HG02973 (cell line): ENCODE results near the gene SSBP4.
"Not testable (repeated sequence)": the region's sequence is repeated elsewhere in the genome, so short reads cannot be mapped to it uniquely, and the experiment has no call there.

Experiments used
- ATAC-seq: cut with Tn5 transposase; IDR thresholded peaks from one replicate; pipeline ENCODE4 v1.9.1; 2021; ENCODE audit warnings: moderate library complexity; ENCODE audit not compliant: unreplicated experiment

The SSBP4 gene

DNA sequence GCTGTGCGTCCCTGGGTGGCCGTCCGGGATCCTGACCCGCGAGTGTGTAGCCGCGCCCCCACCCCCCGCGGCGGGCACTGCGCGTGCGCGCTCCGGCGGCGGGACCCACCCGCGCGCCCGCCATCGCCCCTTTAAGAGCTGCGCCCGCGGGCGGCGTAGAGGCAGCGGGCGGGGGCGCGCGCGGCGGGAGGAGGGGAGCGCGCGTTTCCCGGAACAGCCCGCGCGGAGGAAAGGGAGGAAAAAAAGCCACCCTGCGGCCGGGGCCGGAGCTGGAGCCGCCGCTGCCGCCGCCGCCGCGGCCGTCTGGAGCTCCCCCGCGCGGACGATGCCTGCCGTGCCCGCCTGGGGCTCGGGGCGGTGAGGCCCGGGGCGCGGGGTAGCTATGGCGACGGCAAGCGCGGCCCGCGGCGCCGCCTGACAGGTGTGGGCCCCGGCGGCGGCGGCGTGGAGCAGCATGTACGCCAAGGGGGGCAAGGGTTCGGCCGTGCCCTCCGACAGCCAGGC lies at the start of gene SSBP4:
Gene SSBP4, plus strand, starts transcription at position 204 of the 504 bp plus-strand sequence. Its CDS starts 251 bp downstream, at position 455.
- ATAC-seq, result peak; percentile 32

GRCh38 chr19:18373407-18373891 lies 45.7 kb upstream of the SSBP4 start:
- no peak for ATAC-seq

DNA sequence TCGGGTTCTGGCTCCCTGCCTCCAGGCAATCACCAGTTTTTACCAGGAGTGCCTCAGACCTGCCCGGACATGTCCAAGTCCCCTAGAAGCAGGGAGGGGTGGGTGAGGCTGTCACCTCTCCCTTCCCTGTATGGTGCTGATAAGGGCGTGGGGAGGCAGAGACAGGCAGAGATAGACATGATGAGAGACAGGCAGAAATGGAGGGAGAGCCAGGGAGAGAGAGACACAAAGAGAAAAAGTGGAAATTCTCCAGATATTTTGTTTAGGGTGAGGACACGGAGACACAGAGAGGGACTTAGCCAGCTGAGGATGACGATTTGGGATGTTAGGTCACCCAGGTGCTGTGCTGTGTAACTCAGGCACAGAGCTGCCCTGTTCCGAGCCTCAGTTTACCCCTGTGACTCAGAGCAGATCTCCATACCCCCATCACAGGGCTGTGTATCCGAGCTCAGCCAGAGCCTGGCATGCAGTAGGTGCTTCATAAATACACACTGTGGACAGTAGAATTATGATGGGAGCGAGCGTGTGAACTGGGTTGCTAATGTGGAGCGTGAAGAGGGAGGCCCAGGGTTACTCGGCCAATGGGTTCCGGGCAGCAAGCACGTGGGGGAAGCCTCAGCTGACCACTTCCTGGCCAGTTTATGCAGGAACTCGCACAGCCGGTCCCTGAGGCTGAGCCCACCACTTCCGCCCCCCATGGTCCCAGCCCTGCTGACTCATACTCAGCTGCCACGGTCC lies 45.1 kb upstream of the SSBP4 start:
- ATAC-seq, result peak; percentile 80

DNA sequence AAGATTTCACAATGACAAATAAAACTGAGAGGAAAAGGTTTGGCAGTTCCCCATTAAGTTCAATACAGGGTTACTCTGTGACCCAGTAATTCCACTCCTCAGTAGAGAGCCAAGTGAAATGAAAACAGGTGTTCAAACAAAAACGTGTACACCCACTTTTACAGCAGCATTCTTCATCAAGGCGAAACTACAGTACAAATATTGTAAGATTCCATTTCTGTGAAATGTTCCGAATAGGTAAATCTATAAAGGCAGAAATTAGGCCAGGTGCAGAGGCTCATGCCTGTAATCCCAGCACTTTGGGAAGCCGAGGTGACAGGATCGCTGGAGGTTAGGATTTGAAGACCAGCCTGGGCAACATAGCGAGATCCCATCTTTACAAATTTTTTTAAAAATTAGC lies 42.2 kb upstream of the SSBP4 start:
- no peak for ATAC-seq

- no peak for ATAC-seq
These were observed 39.1 kb upstream of the SSBP4 start for GRCh38 chr19:18379803-18380747.

- ATAC-seq, result no peak
These were observed 38.4 kb upstream of the SSBP4 start for GRCh38 chr19:18380843-18381242.

GRCh38 chr19:18383622-18384021 lies 35.6 kb upstream of the SSBP4 start:
- ATAC-seq, result not testable (repeated sequence)

- no peak for ATAC-seq
These were observed 34.4 kb upstream of the SSBP4 start for GRCh38 chr19:18384775-18385174.

GRCh38 chr19:18385359-18385674 lies 33.9 kb upstream of the SSBP4 start:
- ATAC-seq, result no peak

DNA sequence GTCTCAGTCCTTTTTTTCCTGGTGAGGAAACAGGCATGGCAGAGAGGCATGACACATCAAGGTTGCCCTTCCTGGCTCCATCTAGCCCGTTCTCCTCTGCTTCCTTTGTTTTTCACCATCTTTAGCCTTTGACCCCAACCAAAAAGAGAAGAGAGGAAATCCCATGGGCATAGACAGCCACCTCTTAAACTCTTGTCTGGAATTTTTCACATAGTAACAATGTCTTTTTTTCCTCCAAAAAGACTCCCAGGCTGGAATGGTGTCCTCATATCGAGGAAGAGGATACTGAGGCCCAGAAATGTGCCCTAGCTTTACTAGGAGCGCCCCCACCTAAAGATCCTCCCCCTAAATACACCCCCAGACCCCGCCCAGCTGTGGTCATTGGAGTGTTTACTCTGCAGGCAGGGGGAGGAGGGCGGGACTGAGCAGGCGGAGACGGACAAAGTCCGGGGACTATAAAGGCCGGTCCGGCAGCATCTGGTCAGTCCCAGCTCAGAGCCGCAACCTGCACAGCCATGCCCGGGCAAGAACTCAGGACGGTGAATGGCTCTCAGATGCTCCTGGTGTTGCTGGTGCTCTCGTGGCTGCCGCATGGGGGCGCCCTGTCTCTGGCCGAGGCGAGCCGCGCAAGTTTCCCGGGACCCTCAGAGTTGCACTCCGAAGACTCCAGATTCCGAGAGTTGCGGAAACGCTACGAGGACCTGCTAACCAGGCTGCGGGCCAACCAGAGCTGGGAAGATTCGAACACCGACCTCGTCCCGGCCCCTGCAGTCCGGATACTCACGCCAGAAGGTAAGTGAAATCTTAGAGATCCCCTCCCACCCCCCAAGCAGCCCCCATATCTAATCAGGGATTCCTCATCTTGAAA lies 33.3 kb upstream of the SSBP4 start, which contains the start of gene GDF15:
Gene GDF15, plus strand, starts transcription at position 484 of the 868 bp plus-strand sequence. Its CDS starts 32 bp downstream, at position 516.
- ATAC-seq, result no peak

DNA sequence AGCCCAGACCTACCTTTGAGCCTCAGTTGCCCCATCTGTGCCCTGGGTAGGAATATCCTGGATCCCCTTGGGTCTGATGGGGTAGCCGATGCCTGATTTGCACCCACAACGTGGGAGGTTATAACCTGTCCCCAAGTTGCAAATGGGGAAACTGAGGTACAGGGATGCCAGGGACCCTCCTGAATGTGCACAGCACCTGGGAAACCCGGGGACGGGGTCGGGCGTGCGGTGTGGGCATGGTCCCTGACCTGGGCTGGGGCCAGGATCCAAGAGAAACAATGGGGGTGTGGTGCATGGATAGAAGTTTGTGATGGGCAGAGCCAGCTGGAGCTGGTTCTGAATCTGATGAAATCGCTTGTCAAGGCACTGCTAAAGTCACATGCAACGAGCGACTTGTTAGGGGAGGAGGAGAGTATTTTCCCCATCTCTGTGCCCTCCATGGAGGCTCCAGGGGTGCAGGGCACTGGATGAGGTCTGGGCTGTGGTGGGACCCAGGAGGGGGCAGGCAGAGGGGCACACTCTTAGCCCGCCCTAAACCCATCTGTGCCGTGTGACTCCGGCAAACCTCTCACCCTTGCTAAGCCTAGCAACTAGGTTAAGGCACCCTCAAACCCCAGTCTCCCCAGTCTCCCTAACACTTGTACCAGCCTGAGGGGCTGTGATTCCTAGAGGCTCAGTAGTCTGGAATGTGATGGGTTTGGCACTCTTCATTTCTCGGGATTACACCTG lies 32.5 kb upstream of the SSBP4 start:
- no peak for ATAC-seq

GRCh38 chr19:18388100-18388959 lies 30.9 kb upstream of the SSBP4 start:
- peak; percentile 69 for ATAC-seq

DNA sequence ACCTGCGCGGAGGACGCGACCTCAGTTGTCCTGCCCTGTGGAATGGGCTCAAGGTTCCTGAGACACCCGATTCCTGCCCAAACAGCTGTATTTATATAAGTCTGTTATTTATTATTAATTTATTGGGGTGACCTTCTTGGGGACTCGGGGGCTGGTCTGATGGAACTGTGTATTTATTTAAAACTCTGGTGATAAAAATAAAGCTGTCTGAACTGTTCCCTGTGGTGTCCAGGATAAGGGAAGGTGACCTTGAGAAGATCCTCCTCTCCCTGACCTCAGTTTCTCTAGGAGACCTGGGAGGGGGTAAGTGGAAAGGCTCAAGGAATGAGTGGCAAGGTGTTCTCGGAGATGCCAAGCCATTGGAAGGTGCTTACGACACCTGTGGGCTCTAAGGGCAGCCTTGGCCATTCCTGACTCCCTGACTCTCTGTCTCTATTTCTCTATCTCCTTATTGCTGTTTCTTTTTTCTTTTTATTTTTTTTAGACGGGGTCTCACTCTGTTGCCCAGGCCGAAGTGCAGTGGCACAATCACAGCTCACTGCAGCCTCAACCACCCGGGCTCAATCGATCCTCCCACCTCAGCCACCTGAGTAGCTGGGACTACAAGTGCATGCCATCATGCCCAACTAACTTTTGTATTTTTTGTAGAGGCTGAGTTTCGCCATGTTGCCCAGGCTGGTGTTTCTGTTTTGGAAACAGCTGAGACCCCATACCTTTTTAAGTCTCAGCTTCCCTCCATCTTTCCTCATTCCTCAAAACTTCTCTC lies 30.1 kb upstream of the SSBP4 start:
- ATAC-seq, result no peak

DNA sequence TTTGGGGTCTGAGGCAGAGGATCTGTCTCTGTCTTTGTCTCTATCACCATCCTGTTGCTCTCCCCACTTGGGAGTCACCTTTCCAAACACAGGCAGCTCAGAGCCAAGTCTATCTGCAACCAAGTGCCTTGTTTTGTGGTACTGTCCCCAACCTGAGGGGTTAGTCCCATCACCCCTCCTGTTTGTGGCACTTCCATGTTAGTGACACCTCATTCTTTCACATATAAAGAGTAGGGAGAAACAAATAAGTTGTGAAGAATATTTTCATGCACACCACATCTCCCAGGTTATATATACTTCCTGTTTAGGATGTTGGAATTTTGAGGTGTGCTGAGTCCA lies 29.5 kb upstream of the SSBP4 start:
- no peak for ATAC-seq

DNA sequence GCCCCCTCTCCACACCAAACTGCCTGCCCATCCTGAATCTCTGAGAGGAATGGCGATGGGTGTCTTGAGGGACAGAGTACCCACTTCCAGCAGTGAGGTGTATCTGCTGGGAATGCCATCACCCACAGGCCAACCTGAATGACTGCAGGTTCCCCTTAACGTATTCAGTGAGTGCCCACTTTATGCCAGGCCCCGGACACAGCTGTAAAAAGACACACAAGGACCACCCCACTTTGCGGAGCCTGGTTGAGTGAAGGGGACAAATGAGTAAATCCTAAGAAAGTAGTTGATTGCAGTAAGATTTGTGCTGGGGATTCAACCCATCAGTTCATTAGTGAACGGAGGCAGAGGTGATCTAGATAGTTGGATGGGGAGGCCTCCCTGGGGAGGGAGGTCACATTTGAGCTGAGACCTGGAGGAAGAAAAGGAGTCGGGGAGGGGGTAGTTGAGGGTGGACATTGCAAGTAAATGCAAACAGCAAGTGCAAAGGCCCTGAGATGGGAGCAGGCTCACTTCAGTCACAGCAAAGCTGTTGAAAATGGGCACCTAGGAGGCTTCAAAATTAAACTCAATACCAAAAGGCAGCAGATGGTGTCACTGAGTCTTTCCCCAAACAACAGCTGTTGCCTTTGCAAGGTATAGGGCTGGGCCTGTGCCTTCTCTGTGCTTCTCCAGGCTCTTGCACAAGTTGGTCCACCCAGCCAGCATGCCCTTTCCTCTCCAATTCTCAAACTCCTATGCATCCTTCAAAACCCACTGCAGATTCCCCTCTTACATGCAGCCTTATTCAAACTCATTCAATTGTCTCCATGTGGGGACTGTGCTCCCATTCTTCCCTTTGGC lies 28.9 kb upstream of the SSBP4 start:
- no peak for ATAC-seq

DNA sequence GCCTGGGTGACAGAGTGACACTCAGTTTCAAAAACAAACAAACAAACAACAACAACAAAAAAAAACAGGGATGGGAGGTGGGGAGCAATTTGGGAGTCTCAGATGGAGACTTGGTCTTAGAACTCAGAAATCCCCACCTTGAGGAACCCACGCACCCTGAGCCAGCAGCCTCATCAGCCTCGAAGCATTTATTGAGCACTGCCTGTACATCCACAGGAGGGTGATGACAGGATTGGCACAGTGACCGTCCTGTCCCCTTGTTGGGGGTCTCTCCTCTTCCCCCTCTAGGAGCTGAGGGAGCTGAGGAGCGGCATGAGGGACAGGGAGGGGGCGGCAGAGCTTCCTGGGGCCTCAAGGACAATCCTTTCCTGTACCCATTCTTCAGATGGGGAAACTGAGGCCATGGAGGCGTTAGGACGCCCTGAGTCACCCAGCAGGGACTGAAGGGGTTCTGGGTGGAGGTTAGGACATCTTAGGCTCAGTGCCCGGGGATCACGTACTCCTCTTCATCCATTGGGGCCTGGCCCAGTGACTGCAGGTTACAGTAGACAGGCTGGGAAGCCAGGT lies 27.6 kb upstream of the SSBP4 start:
- no peak for ATAC-seq

DNA sequence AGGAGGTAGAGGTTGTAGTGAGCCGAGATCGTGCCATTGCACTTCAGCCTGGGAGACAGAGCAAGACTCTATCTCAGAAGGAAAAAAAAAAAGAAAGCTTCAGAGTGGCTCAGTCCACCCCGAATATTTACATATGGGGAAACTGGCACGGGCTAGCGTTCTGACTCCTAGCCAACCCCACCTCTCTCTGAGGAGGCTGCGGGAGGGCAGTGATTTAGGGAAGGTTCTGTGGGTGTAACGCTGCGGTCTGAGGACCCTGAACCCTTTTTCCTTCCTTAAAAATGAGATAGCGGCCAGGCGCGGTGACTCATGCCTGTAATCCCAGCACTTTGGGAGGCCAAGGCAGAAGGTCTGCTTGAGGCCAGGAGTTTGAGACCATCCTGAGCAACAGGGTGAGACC lies 26.8 kb upstream of the SSBP4 start:
- no peak for ATAC-seq
